CD4-positive, alpha-beta T cell treated with Interleukin-2 at 100 ng/mL for 4 hours (primary cell): ENCODE data around the gene ABCB9.
"Not testable (repeated sequence)": the region's sequence is repeated elsewhere in the genome, so short reads cannot be mapped to it uniquely, and the experiment has no call there.

Source experiments
- DNase-seq: peaks from one replicate; pipeline ENCODE4 v3.0.0-alpha.2; 2020; ENCODE audit warnings: low spot score

Gene ABCB9

DNA sequence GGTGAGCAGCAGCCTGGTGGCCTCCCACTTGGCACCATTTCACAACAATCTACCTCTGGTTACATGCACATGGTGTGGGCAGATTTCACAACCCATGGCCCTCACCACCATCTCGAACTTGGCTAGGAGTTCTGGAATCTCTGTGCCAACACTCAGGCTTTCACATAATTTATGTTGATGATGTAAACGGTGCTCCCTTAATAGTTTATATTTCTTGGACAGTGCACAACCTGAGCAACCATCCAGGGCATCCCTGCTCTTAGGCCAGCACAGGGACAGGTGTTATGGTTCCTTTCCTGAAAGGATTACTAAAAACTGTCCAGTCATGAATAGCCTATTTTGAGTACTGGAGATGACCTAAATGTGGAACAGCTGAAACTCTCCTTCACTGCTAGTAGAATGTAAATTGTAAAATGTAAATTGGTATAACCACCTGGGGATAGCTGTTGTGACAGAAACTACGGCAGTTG, 28.6 kb downstream of the ABCB9 start:
- DNase-seq, result no peak

- no peak for DNase-seq
These were observed 30.9 kb downstream of the ABCB9 start for GRCh38 chr12:122935318-122935717.

GRCh38 chr12:122934722-122935121, 31.5 kb downstream of the ABCB9 start:
- DNase-seq, result no peak

GRCh38 chr12:122932207-122932606, 34.1 kb downstream of the ABCB9 start:
- DNase-seq, result no peak

- DNase-seq, result no peak
These were observed 36.5 kb downstream of the ABCB9 start for GRCh38 chr12:122929812-122930211.

- no peak for DNase-seq
These were observed 37.1 kb downstream of the ABCB9 start for GRCh38 chr12:122929148-122929538.

DNA sequence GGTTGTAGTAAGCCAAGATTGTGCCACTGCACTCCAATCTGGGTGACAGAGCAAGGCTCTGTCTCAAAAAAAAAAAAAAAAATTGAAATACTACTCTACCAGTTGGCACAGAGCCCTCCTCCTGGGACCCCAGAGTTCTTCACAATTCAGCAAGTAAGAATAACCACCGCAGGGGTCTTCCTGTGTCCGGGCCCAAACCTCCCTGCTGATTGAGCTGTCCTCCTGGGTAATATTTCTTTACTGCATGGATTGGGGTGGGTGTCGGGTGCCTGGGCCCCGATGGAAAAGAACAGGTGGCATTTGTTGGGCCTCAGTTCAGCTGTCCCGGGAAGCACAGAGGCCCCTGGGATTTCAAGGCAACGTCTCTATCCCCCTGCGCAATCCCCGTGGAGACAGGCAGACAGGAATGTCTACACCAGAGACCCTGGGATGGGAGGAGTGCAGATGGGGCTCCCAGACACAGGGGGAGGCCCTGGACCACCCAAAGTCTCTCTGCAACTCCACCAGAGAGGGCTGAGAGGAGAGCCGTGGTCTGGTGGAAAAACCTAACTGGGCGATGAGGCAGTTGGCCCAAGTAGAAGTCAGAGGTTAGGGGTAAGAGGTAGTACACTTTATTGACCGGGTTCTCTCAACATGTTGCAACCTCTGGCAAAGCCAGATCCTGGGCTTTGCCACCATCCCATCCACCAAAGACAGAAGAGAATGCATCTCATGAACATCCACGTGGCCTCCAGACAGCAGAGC, 37.7 kb downstream of the ABCB9 start:
- DNase-seq, result no peak

DNA sequence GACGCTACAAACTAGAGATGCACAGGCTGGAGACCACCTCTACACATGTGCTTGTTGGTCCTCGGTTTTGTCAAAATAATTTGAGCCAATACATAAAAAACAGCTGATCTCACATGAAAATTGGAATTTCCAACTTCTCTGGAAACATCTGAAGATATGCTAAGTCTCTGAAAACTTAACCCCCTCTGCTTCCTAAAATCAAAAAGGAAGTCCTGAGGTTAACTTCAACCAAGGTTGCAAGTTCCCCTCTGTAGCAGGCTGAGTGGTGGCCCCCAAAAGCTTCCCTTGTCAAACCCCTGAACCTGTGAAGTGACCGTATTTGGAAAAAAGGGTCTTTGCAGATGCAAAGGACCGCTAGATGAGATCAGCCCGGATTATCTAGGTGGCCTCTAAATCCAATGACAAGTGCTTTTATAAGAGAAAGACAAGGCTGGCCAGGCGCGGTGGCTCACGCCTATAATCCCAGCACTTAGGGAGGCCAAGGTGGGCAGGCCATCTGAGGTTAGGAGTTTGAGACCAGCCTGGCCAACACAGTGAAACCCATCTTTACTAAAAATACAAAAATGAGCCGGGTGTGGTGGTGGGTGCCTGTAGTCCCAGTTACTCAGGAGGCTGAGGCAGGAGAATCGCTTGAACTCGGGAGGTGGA, 38.4 kb downstream of the ABCB9 start:
- DNase-seq, result no peak

DNA sequence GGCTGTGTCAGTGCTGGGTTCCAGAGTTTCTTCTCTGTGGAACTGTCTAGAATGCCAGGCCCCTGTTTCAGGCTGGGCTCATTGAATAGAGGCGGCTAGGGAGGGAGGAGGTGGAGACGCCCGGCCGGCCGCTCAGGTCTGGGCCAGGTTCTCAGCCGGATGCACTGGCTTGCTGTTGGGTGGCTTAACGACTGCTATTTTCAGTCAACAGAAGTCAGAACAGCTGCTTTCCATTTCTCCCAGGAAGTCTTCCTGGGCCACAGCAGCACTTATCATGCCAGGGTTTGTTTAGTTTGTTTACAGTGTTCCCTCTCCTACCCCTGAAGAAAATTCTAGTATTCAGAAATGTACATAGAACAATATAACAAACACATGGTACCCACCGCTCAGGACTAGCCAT, 44.3 kb downstream of the ABCB9 start:
- DNase-seq, result no peak

- no peak for DNase-seq
These were observed 45.6 kb downstream of the ABCB9 start for GRCh38 chr12:122920687-122921086.

GRCh38 chr12:122918827-122919226, 47.4 kb downstream of the ABCB9 start:
- no peak for DNase-seq

GRCh38 chr12:122917507-122918121, 48.6 kb downstream of the ABCB9 start:
- DNase-seq, result no peak

DNA sequence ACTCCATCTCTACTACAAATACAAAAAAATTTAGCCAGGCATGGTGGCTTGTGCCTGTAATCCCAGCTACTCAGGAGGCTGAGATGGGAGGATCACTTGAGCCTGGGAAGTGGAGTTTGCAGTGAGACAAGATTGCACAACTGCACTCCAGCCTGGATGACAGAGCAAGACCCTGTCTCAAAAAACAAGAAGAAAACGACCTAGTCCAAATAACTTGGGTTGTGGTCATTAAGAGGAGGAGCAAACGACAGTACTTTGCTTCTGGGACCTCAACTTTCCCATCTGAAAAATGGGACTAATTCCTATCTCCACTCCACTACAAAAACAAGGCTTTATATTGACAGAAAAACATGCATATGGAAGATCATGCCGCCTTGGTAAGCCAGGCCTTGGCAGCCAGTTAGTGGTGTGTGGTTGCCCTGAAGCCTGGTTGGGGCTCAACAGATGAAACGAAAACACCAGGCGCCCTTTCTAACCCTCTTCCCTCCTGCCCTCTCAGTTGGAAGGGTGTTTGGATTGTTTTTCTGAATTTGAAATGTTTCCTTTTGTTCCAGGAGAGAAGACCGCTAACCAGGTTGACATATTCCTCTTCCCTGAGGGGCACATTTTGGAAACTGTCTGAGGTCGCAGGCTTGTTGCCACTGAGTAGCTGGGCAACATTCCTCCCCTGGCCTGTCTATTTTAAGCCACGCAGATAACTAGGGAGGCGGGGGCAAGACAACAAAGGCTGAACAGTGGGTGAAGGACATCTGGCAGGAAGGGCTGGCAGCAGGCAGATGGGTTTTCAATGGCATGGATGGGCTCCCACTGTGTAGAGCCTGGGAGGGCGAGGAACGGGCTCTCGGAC, 56.6 kb downstream of the ABCB9 start:
- DNase-seq, result no peak

GRCh38 chr12:122908915-122909314, 57.3 kb downstream of the ABCB9 start:
- no peak for DNase-seq

- not testable (repeated sequence) for DNase-seq
These were observed 61.0 kb downstream of the ABCB9 start for GRCh38 chr12:122905258-122905657.

GRCh38 chr12:122903693-122904034, 62.6 kb downstream of the ABCB9 start:
- DNase-seq, result no peak

DNA sequence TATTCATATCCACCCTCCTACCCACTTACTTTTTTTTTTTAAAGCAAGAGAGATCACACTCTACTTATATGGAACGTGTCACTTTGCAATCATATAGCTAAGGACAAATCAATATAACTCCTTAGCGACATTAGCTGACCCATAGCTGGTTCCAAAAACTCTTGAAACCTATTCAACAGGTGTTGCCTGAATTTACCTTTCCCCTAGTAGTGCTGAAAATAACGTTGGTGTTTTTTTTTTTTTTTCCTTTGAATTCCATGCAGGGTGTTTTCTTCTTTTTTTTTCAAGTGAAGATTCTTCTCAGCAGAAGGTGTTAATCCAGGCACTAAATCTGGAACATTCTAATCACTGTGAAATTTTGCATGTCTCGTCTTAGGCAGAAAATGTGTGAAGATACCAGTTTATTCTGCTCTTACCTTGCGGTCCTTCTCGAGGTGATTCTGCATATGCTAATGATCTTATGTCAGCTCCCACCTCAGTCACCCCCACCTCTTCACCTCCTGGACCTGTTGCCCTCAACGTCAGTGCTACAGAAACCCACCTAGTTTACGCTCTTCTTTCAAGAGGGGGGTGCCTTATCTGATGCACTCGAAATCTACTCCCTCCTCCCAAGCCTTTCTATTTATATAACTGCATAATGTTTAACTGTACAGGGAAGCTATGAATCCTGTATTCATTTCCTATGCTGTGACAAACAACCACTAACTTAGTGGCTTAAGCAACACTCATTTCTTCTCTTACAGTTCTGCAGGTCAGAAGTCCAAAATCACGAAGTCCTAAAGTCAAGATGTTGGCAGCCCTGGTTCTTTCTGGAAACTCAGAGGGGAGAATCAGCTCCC, 63.2 kb downstream of the ABCB9 start:
- DNase-seq, result no peak

DNA sequence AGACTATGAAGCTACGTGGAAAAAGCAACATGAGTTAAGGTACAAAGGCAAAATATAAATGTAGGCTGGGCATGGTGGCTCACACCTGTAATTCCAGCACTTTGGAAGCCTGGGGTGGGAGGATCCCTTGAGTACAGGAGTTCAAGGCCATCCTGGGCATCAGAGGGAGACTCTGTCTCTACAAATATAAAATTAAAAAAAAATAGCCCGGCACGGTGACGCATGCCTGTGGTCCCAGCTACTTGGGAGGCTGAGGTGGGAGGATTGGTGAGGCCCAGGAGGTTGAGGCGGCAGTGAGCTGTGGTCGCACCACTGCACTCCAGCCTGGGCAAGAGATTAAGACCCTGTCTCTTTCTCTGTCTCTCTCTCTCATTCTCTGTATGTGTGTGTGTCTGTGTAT, 66.4 kb downstream of the ABCB9 start:
- no peak for DNase-seq

DNA sequence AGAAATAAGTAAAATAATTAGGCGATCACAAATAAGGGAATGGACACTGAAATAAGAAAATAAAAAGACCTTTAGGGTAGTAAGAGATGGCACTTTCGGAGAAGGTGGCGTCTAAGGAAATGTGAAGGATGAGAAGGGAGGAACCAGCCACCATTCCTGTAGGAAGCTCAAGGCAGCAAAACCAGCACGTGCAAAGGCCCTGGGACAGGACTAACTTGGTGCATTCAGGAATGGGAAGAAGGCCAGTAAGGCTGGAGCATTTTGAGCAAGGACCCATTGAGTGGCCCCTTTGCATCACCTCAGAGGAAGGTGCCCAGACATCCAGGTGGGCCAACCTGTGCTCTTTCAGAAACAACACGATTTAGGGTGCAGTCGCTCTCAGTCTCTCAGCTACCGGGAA, 69.6 kb downstream of the ABCB9 start:
- DNase-seq, result no peak

GRCh38 chr12:122895704-122896636, 70.3 kb downstream of the ABCB9 start, which contains the start of gene VPS37B:
VPS37B (minus strand) TSS chr12:122896124; CDS start chr12:122896062, 62 bp downstream.
- DNase-seq, result peak; percentile 86
